GM21367 (cell line): Measurements from ENCODE around the gene TIAL1.
"Not testable (repeated sequence)": the region's sequence is repeated elsewhere in the genome, so short reads cannot be mapped to it uniquely, and the experiment has no call there.

ENCODE experiments used
- ATAC-seq: cut with Tn5 transposase; IDR thresholded peaks from one replicate; pipeline ENCODE4 v1.9.1; 2021; ENCODE audit not compliant: unreplicated experiment

The TIAL1 gene

DNA sequence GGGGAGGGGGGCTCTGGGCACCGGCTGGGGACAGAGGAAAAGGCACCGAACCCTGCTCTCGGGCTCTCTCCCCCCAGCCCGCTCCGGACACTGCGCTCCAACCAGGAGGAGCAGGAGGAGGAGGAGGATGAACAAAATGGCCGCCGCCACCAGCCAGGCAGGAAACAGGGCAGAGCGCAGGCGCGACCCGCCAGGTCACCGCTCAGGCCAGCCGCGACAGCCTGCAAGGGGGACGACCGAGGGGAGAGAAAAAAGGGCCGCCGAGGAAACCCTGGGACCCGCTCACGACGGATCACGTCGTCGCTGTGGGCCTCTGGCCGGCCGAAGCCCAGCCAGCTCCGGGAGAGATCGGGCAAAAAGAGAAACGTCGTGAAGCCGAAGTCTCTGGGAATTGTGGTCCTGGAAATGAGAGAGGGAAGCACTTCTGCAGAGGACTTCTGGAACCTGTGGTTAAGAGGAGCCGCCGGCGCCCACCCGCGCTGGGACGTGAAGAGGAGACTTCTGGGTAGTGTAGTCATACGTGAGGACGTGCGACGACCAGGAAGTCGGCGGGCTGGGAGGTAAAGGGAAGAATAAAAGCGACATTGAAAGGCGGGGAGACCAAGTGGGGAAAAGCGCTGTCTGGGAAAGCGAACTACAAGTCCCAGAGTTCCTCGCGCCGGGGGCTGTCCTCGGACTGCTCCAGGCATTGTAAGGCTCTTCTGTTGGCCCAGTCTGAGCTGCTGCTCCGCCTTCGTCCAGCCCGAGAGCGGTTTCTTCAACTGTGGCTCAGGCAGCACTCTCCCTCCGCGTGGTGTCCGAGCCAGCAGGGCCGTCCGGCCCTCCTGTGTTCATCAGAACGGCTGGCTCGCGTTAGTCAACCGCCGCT lies at the start of gene TIAL1:
Gene TIAL1, minus strand, starts transcription at position 428 of the 868 bp plus-strand sequence. CDS start 499 bp downstream, outside the sequence.
- peak; percentile 85 for ATAC-seq

DNA sequence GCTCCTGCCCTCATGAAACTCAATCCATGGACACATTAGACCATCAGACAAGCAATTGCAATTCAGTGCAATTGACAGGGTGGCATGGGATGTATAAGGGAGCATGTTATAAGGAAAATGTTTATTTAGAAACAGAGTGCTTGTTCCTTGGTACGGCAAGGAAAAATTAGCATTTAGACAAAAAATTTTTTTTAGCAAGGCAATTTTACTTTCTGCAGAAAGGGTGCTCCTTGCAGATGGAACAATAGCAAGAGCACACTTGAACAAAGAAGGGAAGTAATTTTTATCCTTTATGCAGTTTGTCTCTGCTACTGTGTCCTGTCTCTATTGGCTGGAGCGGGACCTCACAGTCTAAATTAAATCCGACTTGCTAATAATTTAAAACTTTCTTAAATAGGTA lies 48.2 kb upstream of the TIAL1 start:
- ATAC-seq, result no peak

GRCh38 chr10:119644205-119644814 lies 47.5 kb upstream of the TIAL1 start:
- no peak for ATAC-seq

GRCh38 chr10:119643306-119644204 lies 46.8 kb upstream of the TIAL1 start:
- no peak for ATAC-seq

DNA sequence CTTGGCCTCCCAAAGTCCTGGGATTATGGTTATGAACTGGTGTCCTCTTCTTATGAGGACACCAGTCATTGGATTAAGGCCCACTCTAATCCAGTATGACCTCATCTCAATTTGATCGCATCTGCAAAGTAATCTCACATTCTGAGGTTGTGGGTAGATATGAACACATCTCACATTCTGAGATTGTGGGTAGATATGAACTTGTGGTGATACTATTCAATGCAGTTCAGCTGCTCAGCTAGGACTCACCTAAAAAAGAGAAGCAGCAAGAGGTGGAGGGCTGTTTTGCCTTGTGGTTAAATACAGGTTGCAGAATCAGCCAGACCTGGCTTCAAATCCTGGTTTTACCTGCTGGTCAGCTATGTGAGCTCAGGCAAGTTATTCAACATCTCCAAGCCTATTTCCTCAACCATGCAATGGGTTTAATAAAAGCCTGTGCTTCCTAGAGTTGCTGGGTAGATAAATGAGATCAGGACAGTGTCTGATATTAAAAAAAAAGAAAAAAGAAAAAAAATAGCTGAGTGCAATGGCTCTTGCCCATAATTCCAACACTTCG lies 45.9 kb upstream of the TIAL1 start:
- no peak for ATAC-seq

DNA sequence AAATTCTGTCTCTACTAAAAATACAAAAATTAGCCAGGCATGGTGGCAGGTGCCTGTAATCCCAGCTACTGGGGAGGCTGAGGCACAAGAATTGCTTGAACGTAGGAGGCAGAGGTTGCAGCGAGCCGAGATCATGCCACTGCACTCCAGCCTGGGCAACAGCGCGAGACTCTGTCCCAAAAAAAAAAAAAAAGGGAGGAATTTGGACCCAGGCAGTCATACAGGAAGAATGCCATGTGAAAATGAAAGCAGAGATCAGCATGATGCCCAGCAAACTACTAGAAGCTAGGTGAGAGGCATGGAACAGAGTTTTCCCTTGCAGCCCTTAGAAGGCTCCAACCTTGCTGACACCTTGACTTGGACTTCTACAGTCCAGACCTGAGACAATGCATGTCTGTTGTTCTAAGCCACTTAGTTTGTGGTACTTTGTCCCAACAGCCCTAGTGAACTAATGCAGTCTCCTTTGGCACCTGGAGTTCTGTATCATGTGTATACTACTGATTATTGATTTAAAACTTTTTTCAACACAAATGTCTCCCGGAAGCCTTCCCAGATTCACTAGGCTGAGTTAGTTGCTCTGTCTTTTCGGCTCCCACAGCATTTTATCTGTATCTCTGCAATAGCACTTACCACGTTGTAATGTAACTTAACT lies 44.2 kb upstream of the TIAL1 start:
- no peak for ATAC-seq

DNA sequence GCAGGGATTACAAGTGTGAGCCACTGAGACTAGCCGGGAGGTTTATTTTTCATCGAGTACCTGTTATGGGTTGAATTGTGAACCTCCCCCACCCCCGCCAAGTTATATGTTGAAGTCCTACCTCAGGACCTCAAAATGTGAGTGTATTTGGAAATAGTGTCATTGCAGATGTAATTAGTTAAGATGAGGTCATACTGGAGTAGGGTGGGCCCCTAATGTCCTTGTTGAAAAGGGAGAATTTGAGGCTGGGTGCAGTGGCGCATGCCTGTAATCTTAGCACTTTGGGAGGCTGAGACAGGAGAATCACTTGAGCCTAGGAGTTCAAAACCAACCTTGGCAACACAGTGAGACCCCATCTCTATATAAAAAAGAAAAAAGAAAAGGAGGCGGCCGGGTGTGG lies 43.6 kb upstream of the TIAL1 start:
- ATAC-seq, result no peak

DNA sequence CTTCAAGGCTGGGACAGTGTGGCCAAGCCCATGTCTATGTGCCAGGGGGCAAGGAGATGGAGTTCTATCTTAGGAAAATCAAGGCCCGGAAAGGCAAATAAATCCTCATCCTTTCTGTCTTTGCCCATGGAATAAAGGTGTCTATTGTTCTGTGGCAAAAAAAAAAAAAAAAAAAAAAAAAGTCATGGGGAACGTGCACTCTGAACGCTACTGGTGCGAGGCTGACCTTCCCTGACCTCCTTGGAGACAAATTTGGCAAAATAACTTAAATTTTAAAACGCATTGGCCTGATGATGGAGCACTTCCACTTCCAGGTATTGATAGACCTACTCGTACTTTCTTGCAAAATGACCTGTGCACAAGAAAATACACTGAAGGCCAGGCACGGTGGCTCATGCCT lies 42.2 kb upstream of the TIAL1 start:
- no peak for ATAC-seq

DNA sequence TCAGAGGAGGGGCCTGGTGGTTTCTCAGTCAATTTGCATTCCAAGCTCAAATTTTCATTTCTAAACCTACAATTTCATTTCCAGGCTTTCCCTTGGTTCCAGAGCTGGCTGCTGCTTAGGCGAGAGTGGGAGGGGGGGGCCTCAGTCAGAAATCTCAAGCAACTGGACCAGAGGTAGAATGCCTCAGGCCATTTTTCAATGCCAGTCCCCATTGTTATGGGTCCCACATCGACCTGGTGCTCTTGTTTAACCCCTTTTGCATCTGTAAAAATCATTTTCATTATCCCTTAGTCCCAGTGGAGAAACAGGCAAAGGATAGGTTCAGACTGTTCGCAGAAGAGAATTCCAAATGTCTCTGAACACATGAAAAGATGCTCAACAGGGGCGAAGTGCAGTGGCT lies 40.9 kb upstream of the TIAL1 start:
- ATAC-seq, result no peak

DNA sequence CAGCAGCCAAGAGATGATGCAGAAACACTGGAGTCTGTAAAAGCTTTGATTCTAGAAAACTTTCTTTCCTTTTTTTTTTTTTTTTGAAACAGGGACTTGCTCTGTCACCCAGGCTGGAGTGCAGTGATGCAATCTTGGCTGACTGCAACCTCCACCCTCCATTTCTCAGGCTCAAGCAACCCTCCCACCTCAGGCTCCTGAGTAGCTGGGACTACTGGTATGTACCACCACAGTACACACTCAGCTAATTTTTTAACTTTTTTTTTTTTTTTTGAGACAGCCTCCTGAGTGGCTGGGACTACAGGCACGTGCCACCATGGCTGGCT lies 37.4 kb upstream of the TIAL1 start:
- no peak for ATAC-seq

DNA sequence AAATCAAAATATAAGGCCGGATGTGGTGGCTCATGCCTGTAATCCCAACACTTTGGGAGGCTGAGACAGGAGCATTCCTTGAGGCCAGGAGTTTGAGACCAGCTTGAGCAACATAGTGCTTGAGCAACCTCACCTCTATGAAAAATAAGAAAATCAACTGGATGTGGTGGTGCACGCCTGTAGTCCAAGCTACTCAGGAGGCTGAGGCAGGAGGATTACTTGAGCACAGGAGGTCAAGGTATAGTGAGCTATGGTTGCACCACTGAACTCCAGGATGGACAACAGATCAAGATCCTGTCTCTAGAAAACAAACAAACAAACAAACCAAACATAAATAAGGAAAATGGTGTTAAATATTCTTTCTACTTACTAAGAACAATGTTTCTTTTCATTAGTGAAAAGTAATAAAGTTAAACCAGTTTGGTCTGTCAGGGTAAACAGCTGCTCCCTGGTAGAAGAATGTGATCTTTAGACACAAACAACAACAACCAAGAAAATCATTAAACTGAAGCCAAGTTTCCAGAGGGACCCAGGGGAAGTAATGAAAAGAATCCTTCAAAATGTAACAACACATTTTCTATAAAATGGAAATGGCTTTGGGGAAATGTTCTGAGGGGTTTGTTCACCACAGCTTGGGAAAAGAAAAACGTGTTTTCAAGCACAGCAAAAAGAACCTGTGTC lies 36.9 kb upstream of the TIAL1 start:
- ATAC-seq, result no peak

- no peak for ATAC-seq
Observed at GRCh38 chr10:119630300-119630699, 33.5 kb upstream of the TIAL1 start.

- ATAC-seq, result no peak
Observed at GRCh38 chr10:119625570-119626280, 29.0 kb upstream of the TIAL1 start.

DNA sequence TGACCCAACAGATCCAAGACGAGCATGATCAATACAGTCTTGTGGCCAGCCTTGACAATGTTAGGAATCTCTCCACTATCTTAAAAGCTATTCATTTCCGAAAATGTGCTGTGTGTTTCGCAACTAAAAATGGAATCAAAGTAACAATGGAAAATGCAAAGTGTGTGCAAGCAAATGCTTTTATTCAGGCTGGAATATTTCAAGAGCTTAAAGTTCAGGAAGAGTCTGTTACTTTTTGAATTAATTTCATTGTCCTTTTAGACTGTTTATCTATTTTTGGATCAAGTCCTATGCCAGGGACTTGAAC lies 24.3 kb upstream of the TIAL1 start:
- ATAC-seq, result no peak

DNA sequence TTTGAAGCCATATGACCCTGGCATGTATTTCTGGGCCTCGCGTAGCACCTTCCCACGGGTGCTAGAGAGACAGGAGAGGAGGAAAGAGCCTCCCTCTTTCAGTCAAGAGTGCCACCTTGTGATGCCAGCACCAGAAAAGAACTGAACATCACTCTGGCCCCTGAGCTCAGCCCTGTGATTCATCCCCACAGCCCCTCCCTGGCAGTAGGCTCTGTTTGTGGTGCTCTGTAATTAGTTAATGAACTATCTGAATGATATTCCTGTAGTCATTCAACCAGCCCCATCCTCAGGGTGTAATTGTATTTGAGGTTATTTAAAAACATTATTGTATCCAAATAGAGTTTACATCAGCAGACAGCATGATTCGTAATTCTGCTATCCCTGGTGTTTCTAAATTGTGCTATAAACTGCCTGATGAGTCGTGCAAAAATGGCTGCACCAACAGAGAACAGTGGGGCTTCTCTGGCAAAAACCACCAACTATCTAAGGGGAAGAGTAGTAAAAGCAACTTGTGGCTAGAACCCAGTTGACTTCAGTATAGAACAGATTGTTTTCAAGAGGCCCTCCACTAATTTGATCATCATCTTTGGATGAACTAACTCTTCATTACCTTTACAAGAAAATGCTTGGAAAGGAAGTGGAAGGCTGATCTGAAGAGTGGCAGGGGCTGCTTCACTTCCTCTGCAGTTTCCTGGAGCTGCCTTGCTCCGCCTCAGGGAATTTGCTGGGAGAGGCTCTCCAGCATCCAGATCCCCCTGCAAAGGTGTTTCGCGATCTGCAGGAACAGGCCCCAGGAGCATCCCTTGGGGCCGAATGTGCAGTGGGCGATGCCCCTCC lies 23.7 kb upstream of the TIAL1 start:
- no peak for ATAC-seq

GRCh38 chr10:119619811-119620210 lies 23.0 kb upstream of the TIAL1 start:
- not testable (repeated sequence) for ATAC-seq

DNA sequence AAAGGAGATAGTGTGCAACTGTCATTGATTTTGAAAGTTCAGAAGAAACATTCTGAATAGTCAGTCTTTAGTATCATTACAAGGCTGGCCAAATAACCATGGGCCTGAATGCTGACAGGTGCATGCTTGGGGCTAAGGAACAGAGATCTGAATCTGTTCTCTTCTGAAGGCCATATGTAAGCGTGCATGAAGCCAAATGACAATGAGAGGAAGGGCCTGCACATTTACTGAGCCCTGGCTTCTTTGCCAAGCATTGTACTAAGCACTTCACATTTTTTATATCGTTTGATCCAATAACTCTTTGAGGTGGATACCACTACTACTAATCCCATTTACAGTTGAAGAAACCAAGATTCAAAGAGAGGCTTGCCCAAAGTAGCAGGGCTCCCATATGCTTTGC lies 22.5 kb upstream of the TIAL1 start:
- no peak for ATAC-seq

- ATAC-seq, result no peak
Observed at GRCh38 chr10:119616882-119617570, 20.3 kb upstream of the TIAL1 start.
